IMR-90 (cell line): ENCODE results near the gene INAFM1. TPM values are rescaled to one million over a fixed set of nuclear protein-coding genes. Genes with fewer than 3 reads are reported as not detected.
A peak's percentile ranks its signal among the peaks of the same experiment; 100 is the strongest.

ENCODE experiments used
- ATAC-seq: fragments of 200-7000 bp; cut with Tn5 transposase; 2 replicates; pipeline ENCODE4 v1.9.1; 2020; ENCODE audit warnings: low read depth, mild to moderate bottlenecking, moderate library complexity
- BruUV-seq: library from RNA; stranded (reverse); fragments of 400-500 nt; replicated peaks from 2 replicates; lab custom pipeline; 2021; lab: Mats Ljungman, UMichigan
- CTCF ChIA-PET: fragments of 300-600 bp; formaldehyde crosslinking; extraction: SDS; loops from one replicate; lab custom pipeline; 2021; ENCODE audit warnings: antibody characterized with exemption; lab: Yijun Ruan, JAX
- POLR2A ChIA-PET: fragments of 300-600 bp; sonication (Branson Sonifier 250); formaldehyde crosslinking; loops from one replicate; lab custom pipeline; 2022; ENCODE audit warnings: antibody characterized with exemption; ENCODE audit not compliant: unreplicated experiment; lab: Charles Lee
- DNase-seq: peaks from one replicate; pipeline ENCODE4 v3.0.0; 2013
- H2AFZ ChIP-seq: replicated peaks from 2 replicates; pipeline ENCODE3; 2013; ENCODE audit warnings: low read length, mild to moderate bottlenecking; ENCODE audit not compliant: poor library complexity
- H2AK5ac ChIP-seq: 2 replicates; pipeline ENCODE4 v1.6.1; 2013; ENCODE audit warnings: low read depth, low read length, inconsistent platforms
- H2AK9ac ChIP-seq: replicated peaks from 2 replicates; pipeline ENCODE3; 2013; ENCODE audit warnings: mild to moderate bottlenecking, low read depth, low read length, moderate library complexity; ENCODE audit not compliant: poor library complexity
- H2BK120ac ChIP-seq: 2 replicates; pipeline ENCODE4 v1.6.1; 2013; ENCODE audit warnings: low read depth, low read length, inconsistent platforms
- H2BK15ac ChIP-seq: 3 replicates; pipeline ENCODE4 v1.6.1; 2013; ENCODE audit warnings: low read depth, low read length, inconsistent platforms
- H2BK20ac ChIP-seq: 2 replicates; pipeline ENCODE4 v1.6.1; 2013; ENCODE audit warnings: low read depth, mild to moderate bottlenecking, inconsistent platforms, low read length, moderate library complexity
- H2BK5ac ChIP-seq: 2 replicates; pipeline ENCODE4 v1.6.1; 2013; ENCODE audit warnings: mild to moderate bottlenecking, low read depth, low read length, inconsistent platforms; ENCODE audit not compliant: poor library complexity, severe bottlenecking
- H3K14ac ChIP-seq: replicated peaks from 2 replicates; pipeline ENCODE4 v1.6.1; 2013; ENCODE audit warnings: low read depth, low read length, inconsistent platforms
- H3K18ac ChIP-seq: 2 replicates; pipeline ENCODE4 v1.6.1; 2013; ENCODE audit warnings: low read depth, low read length, control low read depth
- H3K23ac ChIP-seq: 2 replicates; pipeline ENCODE4 v1.6.1; 2013; ENCODE audit warnings: low read depth, low read length, inconsistent platforms
- H3K27ac ChIP-seq: 2 replicates; pipeline ENCODE4 v1.5.1; 2013; ENCODE audit warnings: mild to moderate bottlenecking, control low read depth, low read length; ENCODE audit not compliant: insufficient read depth
- H3K27me3 ChIP-seq: 2 replicates; pipeline ENCODE4 v1.6.1; 2013; ENCODE audit warnings: low read length; ENCODE audit not compliant: control insufficient read depth, insufficient read depth
- H3K36me3 ChIP-seq: 2 replicates; pipeline ENCODE4 v1.6.1; 2013; ENCODE audit warnings: low read length, mixed read lengths; ENCODE audit not compliant: control insufficient read depth, insufficient read depth
- H3K4ac ChIP-seq: 2 replicates; pipeline ENCODE4 v1.6.1; 2013; ENCODE audit warnings: low read depth, low read length, inconsistent platforms
- H3K4me1 ChIP-seq: 2 replicates; pipeline ENCODE4 v1.6.1; 2013; ENCODE audit warnings: low read length, mixed read lengths; ENCODE audit not compliant: control insufficient read depth, insufficient read depth
- H3K4me2 ChIP-seq: 2 replicates; pipeline ENCODE4 v1.6.1; 2013; ENCODE audit warnings: low read depth, mild to moderate bottlenecking, control low read depth, low read length, moderate library complexity
- H3K4me3 ChIP-seq: 2 replicates; pipeline ENCODE4 v1.5.1; 2013; ENCODE audit warnings: low read depth, mild to moderate bottlenecking, control low read depth, low read length, moderate library complexity; ENCODE audit not compliant: insufficient read depth
- H3K56ac ChIP-seq: 2 replicates; pipeline ENCODE4 v1.6.1; 2013; ENCODE audit warnings: low read length, inconsistent platforms; ENCODE audit not compliant: insufficient read depth; ENCODE audit errors: extremely low read depth
- H3K79me1 ChIP-seq, 2 experiments: 2 replicates each; pipeline ENCODE4 v1.6.1; 2013; ENCODE audit warnings: low read length in 2 of 2, inconsistent platforms in 1 of 2, low read depth in 1 of 2
- H3K9ac ChIP-seq: 2 replicates; pipeline ENCODE4 v1.6.1; 2013; ENCODE audit warnings: low read depth, low read length, control low read depth
- H3K9me1 ChIP-seq: 2 replicates; pipeline ENCODE4 v1.6.1; 2013; ENCODE audit warnings: low read length, inconsistent platforms; ENCODE audit not compliant: insufficient read depth
- H3K9me3 ChIP-seq: 2 replicates; pipeline ENCODE4 v1.6.1; 2013; ENCODE audit warnings: low read length; ENCODE audit not compliant: control insufficient read depth, insufficient read depth
- H4K20me1 ChIP-seq: 2 replicates; pipeline ENCODE4 v1.6.1; 2013; ENCODE audit warnings: low read length, inconsistent platforms; ENCODE audit not compliant: insufficient read depth
- H4K5ac ChIP-seq: 2 replicates; pipeline ENCODE4 v1.6.1; 2013; ENCODE audit warnings: mild to moderate bottlenecking, low read depth, low read length, control low read depth
- H4K8ac ChIP-seq, 2 experiments: 2 replicates each; pipeline ENCODE4 v1.6.1; 2013; ENCODE audit warnings: low read depth in 2 of 2, low read length in 2 of 2, control low read depth in 1 of 2, inconsistent platforms in 1 of 2
- H4K91ac ChIP-seq: 2 replicates; pipeline ENCODE4 v1.6.1; 2013; ENCODE audit warnings: low read depth, low read length, inconsistent platforms; ENCODE audit not compliant: insufficient read depth
- USF2 ChIP-seq: fragments of 150-350 bp; IDR thresholded peaks from 2 replicates; pipeline ENCODE4 v1.6.1; 2017; ENCODE audit warnings: mild to moderate bottlenecking, antibody characterized with exemption, low read length, low read depth
- WGBS, 2 experiments: methylation state at CpG; one replicate each; pipeline versions ENCODE4 v1.1.5 to v1.1.7; 2013; ENCODE audit warnings: missing lambda C conversion rate in 2 of 2; ENCODE audit not compliant: insufficient read length in 1 of 2; ENCODE audit errors: extremely low coverage in 2 of 2; 5-methylcytosine and 5-hydroxymethylcytosine counted together
- dilution Hi-C: fragments of 300-500 bp; cut with HindIII; formaldehyde crosslinking; loops from one replicate; pipeline ENCODE4 v1.14.3; 2018; ENCODE audit warnings: low sequenced_read_pairs; ENCODE audit not compliant: unreplicated experiment
- in situ Hi-C: fragments of 300-500 bp; cut with MboI; formaldehyde crosslinking; loops from 3 replicates; pipeline ENCODE4 v1.14.3; 2019; ENCODE audit warnings: low sequenced_read_pairs, inconsistent platforms, mixed read lengths
- intact Hi-C: fragments of 100-400 bp; cut with micrococcal nuclease; formaldehyde crosslinking; loops from 2 replicates; pipeline ENCODE4 v1.10.0; 2022
- polyA plus RNA-seq, 3 experiments: library from polyadenylated mRNA; depleted of rRNA; stranded (reverse); fragments of >200 nt; gene quantifications; 2 replicates each; pipeline ENCODE4 v1.2.3, GENCODE V29; 2012; ENCODE audit warnings: low replicate concordance in 1 of 3
- total RNA-seq: library from RNA; depleted of rRNA; stranded (reverse); fragments of >200 nt; gene quantifications from 2 replicates; pipeline ENCODE4 v1.2.3, GENCODE V29; 2012
- TF ChIP-seq, protein P1 (sequence below): conservative IDR thresholded peaks from 2 replicates; pipeline ENCODE4 v1.5.1; 2012; ENCODE audit warnings: mild to moderate bottlenecking, low read depth, low read length, improper control_type of control experiment

The INAFM1 gene
- total and polyA plus RNA-seq, 2 of the 4 experiments (the other 2 are of a cell fraction), result 0.36 to 7.8 TPM

GRCh38 chr19:47280183-47280797 is 5.6 kb downstream of the INAFM1 start:
- ATAC-seq, result no peak
- no peak overlapping the region for H3K23ac ChIP-seq
- dilution Hi-C loops, result no loop called here
- no peak overlapping the region for H3K4ac ChIP-seq
- H2BK15ac ChIP-seq, result no peak overlapping the region; the same call in 2 of the 3 replicates
- H3K9me3 ChIP-seq, result no peaks in the 10 kb centered on the region
- no peak for DNase-seq
- H2BK20ac ChIP-seq, result no peak overlapping the region
- H2BK120ac ChIP-seq, result no peak overlapping the region
- no peak overlapping the region for H4K8ac ChIP-seq
- no peak overlapping the region for H3K4me2 ChIP-seq
- no peak overlapping the region for H2AFZ ChIP-seq
- in situ Hi-C loops, result loop anchor here (25.0 kb wide), 1 partner anchor 432 kb away; the partner anchor contains the start of gene EHD2
- H3K4me3 ChIP-seq, result no peak overlapping the region
- H3K14ac ChIP-seq, result no peak overlapping the region
- CTCF ChIA-PET, result no interaction called here
- intact Hi-C loops, result no loop called here
- no peak overlapping the region for H3K18ac ChIP-seq
- peaks cover 6 to 28% of the 10 kb centered on the region in 2 experiments; a peak in 3 of 4 replicates for H3K79me1 ChIP-seq
- POLR2A ChIA-PET, result no interaction called here
- no peak overlapping the region for H4K5ac ChIP-seq
- H2BK5ac ChIP-seq, result no peak overlapping the region
- H3K56ac ChIP-seq, result no peak overlapping the region
- peaks cover 9% of the 10 kb centered on the region; the same call in 1 of the 2 replicates for H4K20me1 ChIP-seq
- BruUV-seq, result no TSS peak
- H3K27me3 ChIP-seq, result no peaks in the 10 kb centered on the region
- H3K9me1 ChIP-seq, result peaks cover 11% of the 10 kb centered on the region
- H3K4me1 ChIP-seq, result peaks cover 10% of the 10 kb centered on the region
- no peak overlapping the region for H4K91ac ChIP-seq
- H2AK9ac ChIP-seq, result peak overlapping the region; percentile 55
- no peak overlapping the region for H2AK5ac ChIP-seq
- WGBS, 2 experiments, result 80% methylated on average over 4 of the region's 13 CpGs; no CpG with 5 or more reads in 1 of the 2 experiments
- no peak overlapping the region for H3K27ac ChIP-seq
- TF ChIP-seq USF2, result no peak
- TF ChIP-seq, protein P1, sequence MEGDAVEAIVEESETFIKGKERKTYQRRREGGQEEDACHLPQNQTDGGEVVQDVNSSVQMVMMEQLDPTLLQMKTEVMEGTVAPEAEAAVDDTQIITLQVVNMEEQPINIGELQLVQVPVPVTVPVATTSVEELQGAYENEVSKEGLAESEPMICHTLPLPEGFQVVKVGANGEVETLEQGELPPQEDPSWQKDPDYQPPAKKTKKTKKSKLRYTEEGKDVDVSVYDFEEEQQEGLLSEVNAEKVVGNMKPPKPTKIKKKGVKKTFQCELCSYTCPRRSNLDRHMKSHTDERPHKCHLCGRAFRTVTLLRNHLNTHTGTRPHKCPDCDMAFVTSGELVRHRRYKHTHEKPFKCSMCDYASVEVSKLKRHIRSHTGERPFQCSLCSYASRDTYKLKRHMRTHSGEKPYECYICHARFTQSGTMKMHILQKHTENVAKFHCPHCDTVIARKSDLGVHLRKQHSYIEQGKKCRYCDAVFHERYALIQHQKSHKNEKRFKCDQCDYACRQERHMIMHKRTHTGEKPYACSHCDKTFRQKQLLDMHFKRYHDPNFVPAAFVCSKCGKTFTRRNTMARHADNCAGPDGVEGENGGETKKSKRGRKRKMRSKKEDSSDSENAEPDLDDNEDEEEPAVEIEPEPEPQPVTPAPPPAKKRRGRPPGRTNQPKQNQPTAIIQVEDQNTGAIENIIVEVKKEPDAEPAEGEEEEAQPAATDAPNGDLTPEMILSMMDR, result peak; percentile 26; the same call in 1 of the 2 replicates
- peaks cover 7% of the 10 kb centered on the region; the same call in 1 of the 2 replicates for H3K36me3 ChIP-seq
- H3K9ac ChIP-seq, result no peak overlapping the region
